Activated T-cell treated with anti-CD3 and anti-CD28 coated beads, Interleukin-2, amount 50 U/mL, for 72 hours (primary cell): ENCODE results near the gene CFAP20DC. TPM values are rescaled to one million over a fixed set of nuclear protein-coding genes. Genes with fewer than 3 reads are reported as not detected.
"Not testable (repeated sequence)": the region's sequence is repeated elsewhere in the genome, so short reads cannot be mapped to it uniquely, and the experiment has no call there.

ENCODE experiments used
- ATAC-seq, 2 donors: fragments of 150-1000 bp; cut with Tn5 transposase; replicated peaks in 1 of 2; 2 replicates each; pipeline ENCODE4 v1.10.0; 2021; ENCODE audit warnings: moderate library complexity in 2 of 2, mild to moderate bottlenecking in 1 of 2
- DNase-seq, 2 donors: peaks; one replicate each; pipeline ENCODE4 v3.0.0; 2021 to 2022; ENCODE audit warnings: mixed read lengths in 1 of 2
- H3K27ac Mint-ChIP-seq: one replicate; pipeline ENCODE4 v1.8.0; 2022; ENCODE audit warnings: mild to moderate bottlenecking, moderate library complexity, mixed read lengths
- H3K27me3 Mint-ChIP-seq: one replicate; pipeline ENCODE4 v1.8.0; 2022; ENCODE audit warnings: low read depth, mixed read lengths
- H3K36me3 Mint-ChIP-seq, 2 donors: one replicate each; pipeline ENCODE4 v1.8.0; 2022; ENCODE audit warnings: mixed read lengths in 2 of 2, mild to moderate bottlenecking in 1 of 2; ENCODE audit not compliant: insufficient read depth in 2 of 2
- H3K4me1 Mint-ChIP-seq: one replicate; pipeline ENCODE4 v1.8.0; 2022; ENCODE audit warnings: low read depth, mixed read lengths
- H3K4me3 Mint-ChIP-seq, 2 donors: one replicate each; pipeline ENCODE4 v1.8.0; 2022; ENCODE audit warnings: mild to moderate bottlenecking in 2 of 2, mixed read lengths in 2 of 2, moderate library complexity in 2 of 2
- H3K9me3 Mint-ChIP-seq, 2 donors: one replicate each; pipeline ENCODE4 v1.8.0; 2022; ENCODE audit warnings: mixed read lengths in 2 of 2
- total RNA-seq, 2 donors: library from RNA; stranded (reverse); gene quantifications; one replicate each; pipeline ENCODE4 v1.2.3, GENCODE V29; 2022

Gene CFAP20DC
- total RNA-seq, 2 donors from 2014 or later, result 2.0 to 2.8 TPM

DNA sequence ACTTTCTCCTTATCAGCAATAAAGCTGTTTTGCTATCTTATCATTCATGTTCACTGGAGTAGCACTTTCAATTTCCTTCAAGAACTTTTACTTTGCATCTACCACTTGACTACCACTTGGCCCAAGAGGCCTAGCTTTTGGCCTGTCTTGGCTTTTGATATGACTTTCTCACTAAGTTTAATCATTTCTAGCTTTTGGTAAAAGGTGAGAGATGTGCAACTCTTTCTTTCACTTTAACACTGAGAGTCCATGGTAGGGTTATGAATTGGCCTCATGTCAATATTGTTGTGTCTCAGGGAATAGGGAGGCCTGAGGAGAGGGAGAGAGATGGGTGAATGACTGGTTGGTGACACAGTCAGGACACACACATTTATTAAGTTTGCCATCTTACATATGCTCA, 352.3 kb downstream of the CFAP20DC start:
- DNase-seq (no peak), ATAC-seq (peak; percentile 83 to 86)
- Mint-ChIP-seq H3K4me3 (no peak overlapping the region), H3K9me3 (peaks cover 3% of the 10 kb centered on the region in 2 donors), H3K27ac (no peak overlapping the region), H3K4me1 (peaks cover 16% of the 10 kb centered on the region), H3K27me3 (peaks cover 27% of the 10 kb centered on the region), H3K36me3 (peaks cover 0 to 3% of the 10 kb centered on the region in 2 donors)

DNA sequence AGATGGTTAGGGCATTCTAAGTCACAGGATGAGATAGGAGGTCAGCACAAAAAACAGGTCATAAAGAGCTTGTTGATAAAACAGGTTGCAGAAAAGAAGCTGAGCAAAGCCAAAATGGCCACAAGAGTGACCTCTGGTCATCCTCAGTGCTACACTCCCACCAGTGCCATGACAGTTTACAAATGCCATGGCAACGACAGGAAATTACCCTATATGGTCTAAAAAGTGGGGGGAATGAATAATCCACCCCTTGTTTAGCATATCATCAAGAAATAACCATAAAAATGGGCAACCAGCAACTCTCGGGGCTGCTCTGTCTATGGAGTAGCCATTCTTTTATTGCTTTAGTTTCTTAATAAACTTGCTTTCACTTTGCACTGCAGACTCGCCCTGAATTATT, 353.0 kb downstream of the CFAP20DC start:
- H3K27me3 Mint-ChIP-seq, result peaks cover 22% of the 10 kb centered on the region
- H3K27ac Mint-ChIP-seq, H3K9me3 Mint-ChIP-seq, ATAC-seq, H3K4me3 Mint-ChIP-seq, H3K36me3 Mint-ChIP-seq, DNase-seq: not testable (repeated sequence)
- H3K4me1 Mint-ChIP-seq, result peaks cover 16% of the 10 kb centered on the region

DNA sequence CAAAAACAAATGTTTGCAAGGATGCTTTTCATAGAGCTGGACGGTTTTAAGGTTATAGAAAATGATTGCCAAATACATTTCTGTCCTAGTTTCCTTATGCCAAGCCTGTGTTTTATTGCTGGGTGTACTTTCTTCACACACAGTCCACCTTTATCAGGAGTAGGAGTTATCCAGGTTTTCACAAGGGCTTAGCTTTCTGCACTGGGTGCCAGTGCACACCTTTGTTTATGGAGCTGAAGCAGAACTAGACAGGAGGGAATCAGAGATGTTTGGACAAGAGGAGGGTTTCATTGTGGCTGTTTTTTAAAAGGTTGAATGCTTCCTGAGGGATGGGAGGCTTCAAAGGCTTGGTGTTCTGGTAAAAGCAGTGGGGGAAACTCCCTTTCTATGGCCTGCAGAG, 353.7 kb downstream of the CFAP20DC start:
- Mint-ChIP-seq H3K4me1 (peaks cover 16% of the 10 kb centered on the region), H3K9me3 (peaks cover 3 to 5% of the 10 kb centered on the region in 2 donors), H3K27ac (no peak overlapping the region), H3K27me3 (peaks cover 22% of the 10 kb centered on the region), H3K4me3 (no peak overlapping the region), H3K36me3 (peaks cover 0 to 3% of the 10 kb centered on the region in 2 donors)
- ATAC-seq (no peak), DNase-seq (no peak)

DNA sequence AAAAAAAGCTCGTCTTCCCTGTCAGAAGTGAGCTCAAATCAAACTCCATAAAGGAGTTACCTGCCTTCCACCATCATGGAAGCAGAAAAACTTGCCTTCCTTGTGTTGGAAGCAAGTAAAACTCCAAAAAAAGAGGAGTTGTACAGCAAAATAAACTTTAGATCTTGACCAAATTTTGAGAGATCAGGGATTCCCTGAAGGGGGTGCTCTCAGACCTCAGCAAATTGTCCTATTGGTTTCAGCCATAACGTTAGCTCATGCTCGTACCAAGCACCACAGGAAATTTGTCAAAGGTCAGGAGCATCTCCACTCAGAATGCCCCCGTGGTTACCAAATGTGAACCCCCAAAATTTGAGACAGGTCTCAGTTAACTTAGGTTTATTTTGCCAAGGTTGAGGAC, 354.5 kb downstream of the CFAP20DC start:
- not testable (repeated sequence) for H3K4me3 Mint-ChIP-seq, ATAC-seq, DNase-seq, H3K9me3 Mint-ChIP-seq, H3K27ac Mint-ChIP-seq, H3K36me3 Mint-ChIP-seq
- Mint-ChIP-seq H3K27me3 (peaks cover 22% of the 10 kb centered on the region), H3K4me1 (peaks cover 16% of the 10 kb centered on the region)

DNA sequence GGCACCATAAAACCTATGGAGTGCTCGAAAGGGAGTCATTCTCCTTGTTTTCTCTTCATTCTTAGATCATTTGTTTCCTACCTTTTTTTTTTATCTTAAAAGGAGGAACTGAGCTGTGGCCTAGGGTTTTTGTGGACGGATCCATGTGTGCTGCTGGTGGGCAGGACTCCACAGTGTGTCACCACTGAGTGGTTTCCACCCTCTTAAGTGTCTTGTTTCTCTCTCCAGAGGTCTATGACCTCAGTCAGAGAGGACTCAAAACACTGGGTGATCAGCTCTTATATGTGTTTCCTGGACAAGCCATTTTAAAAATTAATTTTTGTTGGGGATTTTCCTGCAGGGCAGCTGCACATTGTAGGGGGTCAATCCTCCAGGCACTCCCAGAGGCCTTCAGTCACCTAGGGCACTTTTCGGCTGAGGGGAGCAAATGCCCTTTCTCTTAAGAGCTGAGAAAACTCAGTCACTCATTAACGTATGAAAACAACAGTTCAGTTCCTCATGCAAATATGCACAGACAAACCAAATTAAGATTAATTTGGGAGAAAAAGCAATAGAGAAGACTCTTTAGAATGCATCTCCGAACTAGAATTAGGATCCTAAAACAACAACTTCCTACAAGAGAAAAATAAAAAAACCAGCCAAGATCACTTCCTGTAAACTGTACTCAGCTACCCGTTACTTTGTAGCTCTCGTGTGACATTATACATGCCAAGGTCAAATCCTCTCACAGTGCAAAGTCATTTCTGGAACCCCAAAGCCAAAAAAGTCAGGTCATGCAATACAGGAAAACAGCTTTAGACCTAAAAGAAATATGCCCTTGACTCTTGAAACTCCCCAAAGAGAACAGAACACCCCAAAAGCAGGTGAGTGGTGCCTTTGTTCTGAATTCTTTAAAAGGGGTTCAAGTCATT, 355.6 kb downstream of the CFAP20DC start:
- Mint-ChIP-seq H3K4me3 (peak overlapping the region; percentile 4 to 7), H3K36me3 (peaks cover 0 to 3% of the 10 kb centered on the region in 2 donors), H3K4me1 (peaks cover 16% of the 10 kb centered on the region), H3K27ac (no peak overlapping the region), H3K9me3 (peaks cover 3 to 6% of the 10 kb centered on the region in 2 donors), H3K27me3 (peaks cover 28% of the 10 kb centered on the region)
- peak in 1 of 2 donors; percentile 7 for DNase-seq
- peak; percentile 41 to 49 for ATAC-seq

DNA sequence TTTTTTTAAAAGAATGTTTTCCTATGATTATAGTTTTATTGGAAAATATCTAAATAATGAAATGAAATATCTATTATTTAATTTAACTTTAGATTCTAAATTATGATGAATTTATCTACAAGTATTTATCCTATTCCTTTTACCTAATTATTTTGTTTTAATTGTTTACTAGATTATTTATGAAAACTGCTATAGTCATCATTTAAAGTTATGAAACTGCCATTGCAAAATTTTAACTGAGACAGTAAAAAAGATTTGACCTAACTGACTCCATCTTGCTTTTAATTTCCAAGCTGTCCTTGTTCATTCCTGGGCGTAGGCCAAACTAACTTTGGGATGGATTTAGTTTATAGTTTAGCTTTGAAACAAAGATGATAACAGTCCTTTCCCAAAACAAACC, 357.3 kb downstream of the CFAP20DC start:
- H3K4me1 Mint-ChIP-seq, result peaks cover 12% of the 10 kb centered on the region
- no peak overlapping the region for H3K27ac Mint-ChIP-seq
- H3K27me3 Mint-ChIP-seq, result peaks cover 33% of the 10 kb centered on the region
- ATAC-seq (no peak), DNase-seq (no peak)
- H3K36me3 Mint-ChIP-seq, result peaks cover 0 to 3% of the 10 kb centered on the region in 2 donors
- no peak overlapping the region for H3K4me3 Mint-ChIP-seq
- H3K9me3 Mint-ChIP-seq, result peaks cover 3 to 6% of the 10 kb centered on the region in 2 donors
